HG03342 (cell line): Measurements from ENCODE around the gene ZNF414.

Experiments used
- ATAC-seq: cut with Tn5 transposase; IDR thresholded peaks from one replicate; pipeline ENCODE4 v1.9.1; 2021; ENCODE audit warnings: mild to moderate bottlenecking, moderate library complexity; ENCODE audit not compliant: unreplicated experiment

Gene ZNF414

DNA sequence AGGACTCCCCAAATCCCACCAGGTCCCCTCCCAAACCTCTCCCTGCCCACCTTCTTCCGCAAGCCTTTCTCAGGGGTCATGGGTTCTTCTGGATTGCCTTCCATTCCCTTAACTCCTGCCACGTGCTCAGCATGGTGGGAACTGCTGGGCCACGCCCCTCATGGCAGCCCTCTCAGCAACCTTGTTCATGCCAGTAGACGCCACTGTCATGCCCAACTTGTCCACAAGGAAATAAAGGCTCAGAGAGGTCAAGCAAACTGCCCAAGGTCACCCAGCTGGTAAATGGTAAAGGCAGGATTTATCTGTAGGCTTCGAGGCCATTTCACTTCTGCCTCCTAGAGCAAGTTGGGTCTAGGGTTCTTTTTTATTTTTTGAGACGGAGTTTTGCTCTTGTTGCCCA is 22.4 kb downstream of the ZNF414 start:
- ATAC-seq = no peak

GRCh38 chr19:8490873-8491272 is 23.1 kb downstream of the ZNF414 start:
- no peak for ATAC-seq

GRCh38 chr19:8490395-8490760 is 23.6 kb downstream of the ZNF414 start:
- no peak for ATAC-seq

DNA sequence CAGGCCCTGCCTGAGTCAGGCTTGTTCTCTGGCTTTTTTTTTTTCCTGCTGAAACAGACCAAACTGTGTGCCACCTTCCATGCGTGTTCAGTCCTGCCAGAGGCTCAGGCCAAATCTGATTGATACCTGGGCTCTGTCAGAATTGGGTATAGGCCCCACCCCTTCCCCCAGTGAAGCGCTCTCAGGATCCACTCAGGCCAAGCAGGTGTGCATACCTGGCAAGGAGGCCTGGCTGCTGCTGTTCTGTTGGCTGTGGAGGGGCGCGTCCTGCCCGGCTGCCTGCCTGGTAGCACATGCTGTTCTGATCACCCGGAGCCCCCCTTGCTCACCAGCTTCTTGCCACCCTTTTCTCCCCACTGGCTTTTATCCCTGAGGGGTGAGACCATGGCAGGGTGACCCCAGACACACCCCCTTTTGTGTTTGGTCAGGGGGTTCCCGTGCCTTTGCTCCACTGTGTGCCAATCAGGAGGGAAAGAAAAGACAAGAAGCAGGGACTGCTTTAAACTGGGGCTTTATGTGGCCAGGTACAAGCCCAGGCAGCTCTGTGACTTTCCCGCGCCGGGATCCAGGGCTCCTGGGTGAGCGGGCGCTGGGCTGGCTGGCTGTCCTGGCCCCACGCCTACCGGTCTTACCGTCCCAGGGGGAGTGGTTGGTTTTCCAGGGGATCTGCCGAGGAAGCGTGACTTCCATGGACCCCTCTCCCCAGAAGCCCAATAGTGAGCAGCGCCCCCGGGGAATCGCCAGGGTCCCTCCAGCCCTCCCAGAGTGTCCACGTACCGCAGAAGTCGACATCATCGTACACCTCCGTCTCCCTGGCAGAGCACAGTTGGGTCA is 24.2 kb downstream of the ZNF414 start:
- ATAC-seq = no peak

DNA sequence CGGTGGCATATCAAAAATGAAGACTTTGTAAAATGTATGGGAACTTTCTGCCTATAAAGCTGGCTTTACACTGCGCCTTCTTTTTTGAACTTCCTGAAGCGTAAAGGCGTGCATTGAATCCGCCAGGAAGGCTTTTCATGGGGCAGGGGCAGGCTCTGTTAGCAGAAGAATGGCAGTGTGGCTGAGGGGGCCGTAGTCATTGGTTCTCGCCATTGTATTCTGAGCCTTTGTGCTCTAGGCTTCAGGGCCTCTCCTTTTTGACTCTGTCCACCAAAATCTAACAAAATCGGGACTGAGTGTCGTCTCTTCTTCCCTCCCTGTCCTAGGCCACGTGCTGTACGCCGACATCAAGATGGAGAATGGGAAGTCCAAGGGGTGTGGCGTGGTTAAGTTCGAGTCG is 25.6 kb downstream of the ZNF414 start:
- ATAC-seq = no peak

DNA sequence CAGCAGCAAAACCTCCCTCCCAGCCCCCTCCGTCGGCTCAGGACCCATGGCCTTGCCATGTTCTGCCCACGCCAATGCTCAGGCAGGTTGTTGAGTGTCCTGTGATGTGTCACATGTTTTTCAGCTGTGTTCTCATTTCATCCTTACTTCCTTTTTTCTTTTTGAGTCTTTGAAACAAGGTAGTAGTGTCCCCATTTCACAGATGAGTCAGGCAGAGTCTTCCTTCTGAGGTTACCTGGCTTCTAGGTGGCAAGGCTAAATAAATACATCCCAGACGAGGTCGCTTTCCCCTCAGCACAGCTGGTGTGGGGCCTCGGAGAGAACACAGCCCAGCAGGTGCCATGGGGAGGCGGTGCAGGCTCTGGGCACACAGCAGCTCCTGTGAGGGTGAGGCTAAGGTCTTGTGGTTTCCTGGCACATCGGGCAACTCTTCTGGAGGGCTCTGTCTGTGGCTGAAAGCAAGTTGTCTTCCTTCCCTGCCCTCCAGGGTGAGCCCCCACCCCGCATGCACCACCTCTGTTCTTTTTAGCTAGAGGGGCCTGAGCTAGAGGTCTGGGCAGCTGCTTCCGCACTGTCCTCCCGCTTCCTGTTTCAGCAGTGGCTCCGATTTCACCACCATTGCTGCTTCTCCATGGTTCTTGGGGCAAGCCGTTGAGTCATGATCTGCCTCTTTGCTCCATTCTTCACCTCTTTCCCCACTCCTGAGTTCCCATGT is 26.7 kb downstream of the ZNF414 start:
- peak; percentile 64 for ATAC-seq

- ATAC-seq = no peak
Measured at GRCh38 chr19:8486661-8487136, 27.3 kb downstream of the ZNF414 start.

DNA sequence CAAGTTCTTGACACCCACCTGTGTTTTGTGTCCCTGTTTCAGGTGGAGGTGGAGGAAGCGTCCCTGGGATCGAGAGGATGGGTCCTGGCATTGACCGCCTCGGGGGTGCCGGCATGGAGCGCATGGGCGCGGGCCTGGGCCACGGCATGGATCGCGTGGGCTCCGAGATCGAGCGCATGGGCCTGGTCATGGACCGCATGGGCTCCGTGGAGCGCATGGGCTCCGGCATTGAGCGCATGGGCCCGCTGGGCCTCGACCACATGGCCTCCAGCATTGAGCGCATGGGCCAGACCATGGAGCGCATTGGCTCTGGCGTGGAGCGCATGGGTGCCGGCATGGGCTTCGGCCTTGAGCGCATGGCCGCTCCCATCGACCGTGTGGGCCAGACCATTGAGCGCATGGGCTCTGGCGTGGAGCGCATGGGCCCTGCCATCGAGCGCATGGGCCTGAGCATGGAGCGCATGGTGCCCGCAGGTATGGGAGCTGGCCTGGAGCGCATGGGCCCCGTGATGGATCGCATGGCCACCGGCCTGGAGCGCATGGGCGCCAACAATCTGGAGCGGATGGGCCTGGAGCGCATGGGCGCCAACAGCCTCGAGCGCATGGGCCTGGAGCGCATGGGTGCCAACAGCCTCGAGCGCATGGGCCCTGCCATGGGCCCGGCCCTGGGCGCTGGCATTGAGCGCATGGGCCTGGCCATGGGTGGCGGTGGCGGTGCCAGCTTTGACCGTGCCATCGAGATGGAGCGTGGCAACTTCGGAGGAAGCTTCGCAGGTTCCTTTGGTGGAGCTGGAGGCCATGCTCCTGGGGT is 28.2 kb downstream of the ZNF414 start:
- no peak for ATAC-seq

DNA sequence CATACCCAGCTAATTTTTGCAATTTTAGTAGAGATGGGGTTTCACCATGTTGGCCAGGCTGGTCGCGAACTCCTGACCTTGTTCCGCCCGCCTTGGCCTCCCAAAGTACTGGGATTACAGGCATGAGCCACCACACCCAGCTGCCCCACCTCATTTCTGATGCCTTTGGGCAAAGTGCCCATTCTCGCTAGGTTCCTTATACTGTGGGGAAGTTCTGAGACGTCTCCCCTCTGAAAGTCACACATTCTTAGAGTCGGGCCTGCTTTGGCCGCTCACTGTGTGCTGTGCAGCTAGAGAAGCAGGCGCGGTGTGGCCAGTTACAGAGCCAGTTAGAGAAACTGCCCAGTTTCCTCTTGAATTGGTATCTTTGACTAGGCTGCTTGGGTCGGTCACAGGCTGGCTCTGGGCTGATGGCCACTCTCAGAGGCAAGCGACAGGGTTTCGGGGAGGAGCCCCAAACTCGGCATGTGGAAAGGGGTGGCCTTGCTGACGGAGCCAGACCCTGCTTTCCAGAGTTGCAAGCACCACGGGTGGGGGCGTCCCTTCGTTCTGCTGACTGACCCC is 29.6 kb downstream of the ZNF414 start:
- no peak for ATAC-seq

GRCh38 chr19:8483165-8483564 is 30.8 kb downstream of the ZNF414 start:
- no peak for ATAC-seq

GRCh38 chr19:8482696-8483095 is 31.3 kb downstream of the ZNF414 start:
- ATAC-seq = no peak

- no peak for ATAC-seq
Measured at GRCh38 chr19:8481616-8482015, 32.4 kb downstream of the ZNF414 start.

DNA sequence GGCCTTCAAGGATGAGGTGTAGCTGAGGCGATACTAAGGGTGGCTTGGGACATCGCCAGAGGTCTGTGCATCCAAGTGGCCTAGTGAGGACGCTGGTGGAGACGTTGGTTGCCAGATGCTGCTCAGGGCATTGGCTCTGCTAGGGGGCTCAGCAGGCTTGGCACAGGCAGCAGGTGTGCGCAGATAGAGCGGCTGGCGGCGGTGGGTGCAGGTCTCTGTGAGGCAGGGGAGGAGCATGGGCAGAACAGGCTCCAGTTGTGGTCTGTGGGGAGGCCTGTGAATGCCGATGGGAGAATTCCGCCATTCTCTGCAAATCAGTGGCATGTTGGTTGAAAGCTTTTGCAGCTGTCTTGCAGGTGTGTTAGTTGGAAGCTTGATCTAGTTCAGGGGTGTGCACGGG is 32.8 kb downstream of the ZNF414 start:
- ATAC-seq = no peak

- ATAC-seq = no peak
Measured at GRCh38 chr19:8478598-8478997, 35.4 kb downstream of the ZNF414 start.

- ATAC-seq = no peak
Measured at GRCh38 chr19:8477889-8478288, 36.1 kb downstream of the ZNF414 start.

GRCh38 chr19:8476524-8476923 is 37.4 kb downstream of the ZNF414 start:
- no peak for ATAC-seq

GRCh38 chr19:8475005-8475404 is 39.0 kb downstream of the ZNF414 start:
- no peak for ATAC-seq

GRCh38 chr19:8473648-8474476 is 40.1 kb downstream of the ZNF414 start:
- ATAC-seq = no peak

GRCh38 chr19:8469613-8470368 is 44.2 kb downstream of the ZNF414 start:
- no peak for ATAC-seq
